Hematopoietic multipotent progenitor cell (in vitro differentiated cells): ENCODE measurements around the gene CDC42BPA. TPM values are rescaled to one million over a fixed set of nuclear protein-coding genes. Genes with fewer than 3 reads are reported as not detected.
"Not testable (repeated sequence)": the region's sequence is repeated elsewhere in the genome, so short reads cannot be mapped to it uniquely, and the experiment has no call there.

Experiments
- DNase-seq, 3 donors: peaks; one replicate each; pipeline ENCODE4 v3.0.0-alpha.2; 2011 to 2015; ENCODE audit warnings: low read depth in 2 of 3, low spot score in 2 of 3
- total RNA-seq: library from RNA; depleted of rRNA; stranded (reverse); fragments of >200 nt; gene quantifications from one replicate; pipeline ENCODE4 v1.2.3, GENCODE V29; 2012

Gene CDC42BPA
- total RNA-seq, 1 donor: 10.2 TPM

DNA sequence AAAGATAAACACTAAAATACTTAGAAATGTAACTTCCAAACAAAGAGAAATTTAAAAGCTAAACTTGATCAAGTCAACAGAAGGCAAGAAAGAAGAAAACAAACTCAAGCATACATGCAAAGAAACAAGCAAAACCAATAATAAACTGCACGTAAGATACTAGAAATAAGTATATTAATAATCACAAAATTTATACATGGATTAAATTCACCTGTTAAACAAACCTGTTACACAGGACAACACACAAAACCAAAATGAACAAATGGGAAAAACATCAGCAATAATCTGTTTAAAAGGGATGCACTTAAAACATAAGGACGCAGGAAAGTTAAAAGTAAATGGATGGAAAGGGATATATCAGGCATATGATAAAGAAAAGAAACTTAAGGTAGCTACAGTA is 165.8 kb downstream of the CDC42BPA start:
- DNase-seq: no peak

DNA sequence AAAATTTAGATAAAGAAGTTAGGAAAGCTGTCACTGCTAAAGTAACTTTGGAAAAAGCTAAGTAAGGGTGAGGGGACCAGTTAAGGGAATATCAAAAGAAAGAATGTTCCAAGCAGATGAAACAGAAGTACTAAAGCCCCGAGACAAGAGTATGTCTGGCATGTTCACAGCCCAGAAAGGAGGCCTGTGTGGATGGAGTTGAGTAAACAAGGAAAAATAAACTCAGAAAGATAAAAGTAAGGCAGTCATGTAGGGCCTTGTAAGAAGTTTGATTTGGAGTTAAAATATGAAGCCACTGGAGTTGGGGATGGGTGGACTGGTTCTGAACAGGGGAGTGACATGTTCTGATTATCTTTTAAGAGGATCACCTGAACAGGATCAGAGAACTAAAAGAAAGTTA is 177.9 kb downstream of the CDC42BPA start:
- DNase-seq: no peak

DNA sequence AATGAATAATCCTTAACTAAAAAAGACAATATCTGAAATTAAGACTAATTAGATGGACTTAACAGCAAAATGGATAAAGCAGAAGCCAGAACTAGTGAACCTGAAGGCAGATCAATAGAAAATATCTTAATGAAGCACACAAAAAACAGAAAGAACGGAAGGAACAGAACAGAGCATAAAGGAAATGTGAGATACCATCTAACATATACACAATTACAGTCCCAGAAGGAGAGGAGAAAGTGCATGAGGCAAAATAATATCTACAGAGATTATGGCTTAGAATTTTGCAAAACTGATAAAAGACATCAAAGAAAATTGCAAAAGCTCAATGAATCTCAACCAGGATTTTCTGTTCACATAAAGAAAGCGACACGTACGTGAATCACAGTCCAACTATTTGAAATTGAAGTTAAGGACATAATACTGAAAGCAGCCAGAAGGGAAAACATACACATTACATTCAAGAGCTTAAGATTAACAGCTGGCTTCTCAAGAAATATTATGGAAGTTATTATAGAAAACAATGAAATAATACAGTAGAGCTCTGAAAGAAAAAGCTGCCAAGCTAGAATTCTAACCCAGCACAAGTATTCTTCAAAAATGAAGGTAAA is 182.0 kb downstream of the CDC42BPA start:
- DNase-seq: no peak

DNA sequence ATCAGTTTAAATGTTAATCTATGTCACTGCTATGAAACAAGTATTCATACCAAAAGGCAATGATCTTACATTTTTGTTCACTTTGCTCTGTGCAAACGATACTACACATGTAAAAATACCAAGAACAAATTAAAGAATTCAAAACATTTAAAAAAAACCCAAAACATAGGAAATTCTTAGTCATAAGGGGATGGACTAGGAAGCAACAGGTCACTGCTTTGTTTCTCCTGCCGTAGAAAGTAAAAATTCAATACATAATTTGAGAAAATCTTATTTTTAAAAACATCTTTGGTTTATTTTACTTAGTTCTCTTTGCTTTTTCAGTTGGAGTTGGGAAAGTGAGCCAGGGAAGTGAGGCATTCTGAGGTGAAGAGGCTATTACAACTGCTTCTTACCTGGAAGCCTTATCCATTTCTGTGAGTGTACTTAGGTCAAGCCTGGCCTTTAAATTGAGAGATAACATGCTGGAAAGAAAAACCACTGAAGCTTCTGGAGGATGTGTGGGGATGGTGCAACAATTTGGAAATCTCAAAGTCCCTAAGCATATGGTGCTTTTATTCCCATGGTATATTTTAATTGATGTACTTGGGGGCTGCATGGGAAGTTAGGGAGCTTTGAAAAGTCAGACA is 183.5 kb downstream of the CDC42BPA start:
- no peak for DNase-seq

DNA sequence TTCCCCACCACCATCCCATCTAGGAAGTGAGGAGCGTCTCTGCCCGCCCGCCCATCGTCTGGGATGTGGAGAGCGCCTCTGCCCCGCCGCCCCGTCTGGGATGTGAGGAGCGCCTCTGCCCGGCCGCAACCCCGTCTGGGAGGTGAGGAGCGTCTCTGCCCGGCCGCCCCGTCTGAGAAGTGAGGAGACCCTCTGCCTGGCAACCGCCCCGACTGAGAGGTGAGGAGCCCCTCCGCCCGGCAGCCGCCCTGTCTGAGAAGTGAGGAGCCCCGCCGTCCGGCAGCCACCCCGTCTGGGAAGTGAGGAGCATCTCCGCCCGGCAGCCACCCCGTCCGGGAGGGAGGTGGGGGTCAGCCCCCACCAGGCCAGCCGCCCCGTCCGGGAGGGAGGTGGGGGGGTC is 185.6 kb downstream of the CDC42BPA start:
- not testable (repeated sequence) for DNase-seq

DNA sequence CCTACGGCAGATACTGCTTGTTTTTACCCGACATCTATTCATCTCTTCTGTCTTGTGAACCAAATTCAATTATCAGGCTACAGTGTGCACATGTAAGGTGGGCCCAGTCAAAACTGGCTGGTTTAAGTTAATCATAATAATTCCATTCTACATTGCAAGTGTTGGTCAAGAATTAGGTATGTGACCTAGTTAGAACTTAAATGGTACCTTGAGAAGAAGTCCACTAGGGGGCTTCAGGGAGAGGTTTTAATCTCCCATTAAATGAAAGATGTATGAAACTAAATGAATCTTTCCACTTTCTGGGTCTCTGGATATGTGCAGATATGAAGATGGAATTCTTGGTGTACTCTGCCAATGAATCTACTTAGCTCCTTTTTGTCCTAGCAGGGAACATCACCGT is 187.1 kb downstream of the CDC42BPA start:
- DNase-seq: peak in 2 of 3 donors; percentile 19 to 48

DNA sequence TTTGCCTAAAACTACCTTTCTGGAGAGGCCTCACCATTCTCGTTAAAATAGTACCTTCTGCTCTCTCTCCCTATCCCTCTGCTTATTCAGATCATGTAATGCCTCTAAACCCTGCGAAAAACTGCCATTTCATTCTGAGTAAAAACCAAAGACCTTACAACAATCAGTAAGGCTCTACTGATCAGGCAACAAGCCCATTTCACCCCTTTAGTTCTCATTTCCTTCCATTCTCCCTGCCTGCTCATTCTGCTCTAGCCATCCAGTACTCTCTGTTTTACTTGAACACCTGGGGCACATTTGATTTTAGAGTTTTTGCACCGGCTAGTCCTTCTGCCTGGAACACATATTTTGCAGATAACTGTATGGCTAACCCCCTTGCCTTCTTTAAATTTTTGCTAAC is 190.4 kb downstream of the CDC42BPA start:
- no peak for DNase-seq

DNA sequence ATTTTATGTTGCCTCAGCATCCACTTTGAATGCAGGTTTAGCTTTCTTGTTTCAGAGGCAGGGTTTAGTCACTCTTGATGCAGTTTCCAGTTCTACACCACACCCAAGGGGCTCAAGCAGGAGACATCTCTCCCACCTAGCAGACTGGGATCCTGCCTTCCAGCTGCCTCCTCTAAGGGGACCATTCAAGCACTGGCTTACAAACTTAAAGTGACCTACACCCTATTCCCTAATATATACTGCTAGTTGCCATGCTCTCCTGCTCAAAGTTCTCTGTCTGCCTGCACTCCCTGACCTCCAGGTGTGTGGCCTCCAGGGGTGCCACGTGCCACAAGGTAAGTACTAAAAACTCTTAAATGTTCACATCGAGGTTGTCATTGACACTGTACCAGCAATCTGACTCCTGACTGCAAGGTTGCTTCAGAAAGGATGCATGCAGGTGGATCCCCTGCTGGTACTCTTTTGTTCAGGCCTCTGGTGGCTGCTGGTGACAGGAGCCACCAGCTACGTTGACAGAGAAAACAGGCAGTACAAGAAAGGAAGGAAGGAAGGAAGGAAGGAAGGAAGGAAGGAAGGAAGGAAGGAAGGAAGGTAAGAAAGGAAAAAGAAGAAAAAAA is 192.3 kb downstream of the CDC42BPA start:
- DNase-seq: no peak

DNA sequence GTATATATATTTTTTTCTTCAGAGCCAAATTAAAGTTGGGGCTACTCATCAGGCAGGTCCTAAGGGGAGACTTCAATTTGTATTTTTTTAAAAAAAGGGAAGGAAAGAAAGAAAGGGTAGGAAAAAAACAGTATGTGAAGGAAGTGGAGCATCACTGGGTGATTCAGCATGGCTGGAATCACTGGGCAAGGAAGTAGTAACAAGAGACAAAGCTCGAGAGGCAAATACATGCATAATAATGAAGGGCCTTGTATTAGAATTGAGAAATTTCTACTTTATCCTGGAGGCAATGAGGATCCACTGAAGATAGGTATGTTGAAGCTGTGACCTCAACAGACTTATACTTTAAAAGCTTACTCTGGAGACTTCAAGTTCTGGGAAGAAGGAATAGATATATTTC is 193.8 kb downstream of the CDC42BPA start:
- no peak for DNase-seq

DNA sequence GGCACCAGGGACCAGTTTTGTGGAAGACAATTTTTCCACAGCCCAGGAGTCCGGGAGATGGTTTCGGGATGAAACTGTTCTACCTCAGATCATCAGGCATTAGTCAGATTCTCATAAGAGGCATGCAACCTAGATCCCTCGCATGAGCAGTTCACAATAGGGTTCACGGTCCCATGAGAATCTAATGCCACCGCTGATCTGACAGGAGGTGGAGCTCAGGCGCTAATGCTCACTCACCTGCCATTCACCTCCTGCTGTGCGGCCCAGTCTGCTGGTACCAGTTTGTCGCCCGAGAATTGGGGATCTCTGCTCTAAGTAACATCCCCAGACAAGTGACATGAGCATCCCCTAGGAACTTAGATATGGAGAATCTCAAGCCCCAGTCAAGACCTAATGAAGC is 197.5 kb downstream of the CDC42BPA start:
- DNase-seq: no peak

DNA sequence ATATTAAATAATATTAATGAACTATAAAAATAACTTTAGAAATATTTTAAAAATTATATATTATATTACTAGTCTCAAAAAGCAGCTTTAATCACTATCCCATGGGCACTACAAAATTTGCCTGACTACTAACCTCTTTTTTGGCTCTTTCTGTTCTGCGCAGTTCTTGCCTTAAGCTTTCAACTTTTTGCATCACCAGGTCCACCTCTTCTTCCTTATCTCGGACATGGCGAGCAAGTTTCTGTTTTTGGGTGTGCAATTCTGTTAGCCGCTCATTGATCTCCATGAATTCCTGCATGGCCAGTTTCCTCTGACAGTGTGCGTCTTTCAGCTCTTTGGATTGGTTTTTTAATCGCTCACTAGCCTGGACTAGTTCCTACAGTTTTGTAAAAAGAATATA is 205.8 kb downstream of the CDC42BPA start:
- DNase-seq: no peak

DNA sequence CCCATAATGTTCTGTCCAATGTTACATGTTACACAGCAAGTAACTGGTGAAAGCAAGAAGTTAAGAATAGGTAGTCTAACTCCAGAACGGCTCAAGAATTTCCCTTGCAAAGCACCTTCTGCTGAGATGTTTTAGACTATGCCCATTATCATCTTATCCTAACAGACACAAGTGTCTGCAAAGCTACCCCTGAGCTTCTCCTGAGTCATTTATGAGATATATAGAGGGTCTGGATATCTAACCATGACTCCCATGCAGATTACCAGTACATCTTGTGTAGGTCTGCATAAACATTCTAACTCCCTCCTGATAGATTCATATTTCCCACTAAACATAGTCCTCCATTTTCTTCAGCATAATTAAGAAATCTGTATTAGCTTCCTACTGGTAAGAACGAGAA is 206.5 kb downstream of the CDC42BPA start:
- DNase-seq: no peak

DNA sequence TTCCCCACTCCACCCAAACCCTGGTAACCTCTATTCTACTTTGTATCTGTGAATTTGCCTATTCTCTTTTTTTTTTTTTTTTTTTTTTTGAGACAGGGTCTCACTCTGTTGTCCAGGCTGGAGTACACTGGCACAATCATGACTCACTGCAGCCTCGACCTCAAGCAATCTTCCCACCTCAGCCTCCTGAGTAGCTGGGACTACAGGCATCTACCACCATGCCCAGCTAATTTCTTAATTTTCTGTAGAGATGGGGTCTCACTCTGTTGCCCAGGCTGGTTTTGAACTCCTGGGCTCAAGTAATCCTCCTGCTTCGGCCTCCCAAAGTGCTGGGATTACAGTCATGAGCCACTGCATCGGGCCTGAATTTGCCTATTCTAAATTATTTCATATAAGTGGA is 213.0 kb downstream of the CDC42BPA start:
- DNase-seq: not testable (repeated sequence)

DNA sequence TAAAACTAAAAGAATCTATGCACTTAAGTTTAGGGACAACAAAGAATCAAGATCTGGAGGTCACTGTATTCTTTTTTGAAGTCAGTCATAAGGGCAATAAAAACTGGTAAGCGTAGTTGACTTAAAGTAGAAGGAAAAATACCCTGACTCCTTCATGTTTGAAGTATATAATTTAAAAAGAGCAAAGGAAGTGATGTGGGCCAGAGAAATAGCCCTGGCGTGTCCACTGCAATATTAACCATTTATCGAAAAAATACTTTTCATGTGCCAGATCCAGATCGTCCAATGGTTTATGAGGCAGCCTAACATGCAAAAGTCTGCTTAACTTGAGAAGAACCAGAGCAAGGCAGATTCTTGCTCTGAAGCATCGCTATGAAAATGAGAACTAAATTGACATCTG is 216.2 kb downstream of the CDC42BPA start:
- no peak for DNase-seq

DNA sequence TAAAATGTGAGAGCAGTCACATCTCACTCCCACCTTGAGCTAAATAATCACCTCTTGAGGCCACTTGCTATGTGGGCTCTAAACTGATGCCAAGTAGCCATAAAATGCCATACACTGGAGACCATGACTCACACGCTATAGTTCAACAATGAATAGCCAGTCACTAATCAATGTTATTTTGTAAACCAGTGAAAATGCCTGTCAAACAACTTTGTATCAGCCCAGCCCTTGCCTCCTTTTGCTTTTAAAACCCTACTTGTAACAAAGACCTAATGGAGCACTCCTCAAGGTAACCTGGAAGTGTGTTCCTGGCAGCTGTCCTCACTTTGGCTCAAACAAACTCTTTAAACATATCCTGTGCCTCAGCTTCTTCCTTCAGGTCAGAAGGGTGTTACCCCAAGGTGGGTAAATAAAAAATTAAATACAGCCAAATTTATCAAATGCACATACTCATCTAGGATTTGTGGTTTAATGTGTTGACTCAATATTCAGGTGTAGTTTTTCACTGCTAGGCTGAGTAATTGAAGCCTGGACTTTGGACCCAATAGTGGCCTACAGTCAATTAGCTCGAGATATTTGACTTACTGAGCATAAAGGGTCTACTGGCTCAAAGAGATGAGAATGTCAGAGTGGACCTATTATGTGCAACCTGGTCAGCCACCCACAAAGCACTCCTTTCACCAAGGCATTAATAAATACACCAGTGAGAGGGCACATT is 223.9 kb downstream of the CDC42BPA start:
- DNase-seq: no peak

DNA sequence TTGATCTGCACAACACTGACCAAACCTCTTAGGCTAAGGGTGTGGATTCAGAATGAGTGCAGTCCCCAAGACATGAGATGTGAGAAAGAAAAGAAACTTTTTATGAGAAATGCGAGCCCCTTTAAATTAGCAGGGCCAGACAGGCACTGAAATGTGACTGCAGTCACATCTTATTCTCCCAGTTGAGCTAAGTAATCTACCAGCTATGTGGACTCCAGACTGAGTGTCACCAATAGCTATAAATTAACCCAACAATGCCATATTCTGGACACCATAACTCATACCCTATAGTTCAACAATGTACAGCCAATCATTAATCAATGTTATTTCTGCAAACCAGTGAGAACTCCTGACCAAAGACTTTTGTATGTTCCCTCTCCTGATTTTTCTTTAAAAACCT is 225.0 kb downstream of the CDC42BPA start:
- no peak for DNase-seq

DNA sequence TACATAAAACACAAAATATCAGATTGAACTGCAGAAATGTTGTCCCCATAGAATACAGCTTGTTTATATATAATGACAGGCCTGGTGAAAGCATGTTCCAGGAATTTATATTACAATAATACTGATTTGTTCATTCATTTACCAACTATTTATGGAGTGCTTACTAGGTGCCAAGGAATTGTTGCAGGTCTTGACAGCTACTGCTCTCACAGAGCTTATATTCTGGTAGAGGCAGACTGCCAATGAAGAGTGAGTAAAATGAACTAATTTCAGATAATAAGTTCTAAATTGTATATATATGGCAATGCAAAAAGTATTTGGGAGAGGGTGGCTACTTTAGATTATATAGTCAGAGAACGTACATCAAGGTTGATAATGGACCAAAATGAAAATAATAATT is 226.2 kb downstream of the CDC42BPA start:
- DNase-seq: no peak

DNA sequence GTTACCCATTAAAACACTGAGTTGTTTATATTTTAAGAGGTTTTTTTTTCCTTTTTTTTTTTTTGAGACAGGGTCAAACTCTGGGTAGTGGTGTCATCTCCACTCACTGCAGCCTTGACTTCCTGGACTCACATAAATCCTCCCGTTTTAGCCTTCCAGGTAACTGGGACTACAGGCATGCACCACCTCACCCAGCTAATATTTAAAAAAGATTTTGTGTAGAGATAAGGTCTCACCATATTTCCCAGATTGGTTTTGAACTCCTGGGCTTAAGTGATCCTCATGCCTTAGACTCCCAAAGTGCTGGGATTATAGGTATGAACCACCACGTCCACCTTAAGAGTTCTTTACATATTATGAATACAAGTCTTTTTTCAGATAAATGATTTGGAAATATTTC is 231.7 kb downstream of the CDC42BPA start:
- no peak for DNase-seq

DNA sequence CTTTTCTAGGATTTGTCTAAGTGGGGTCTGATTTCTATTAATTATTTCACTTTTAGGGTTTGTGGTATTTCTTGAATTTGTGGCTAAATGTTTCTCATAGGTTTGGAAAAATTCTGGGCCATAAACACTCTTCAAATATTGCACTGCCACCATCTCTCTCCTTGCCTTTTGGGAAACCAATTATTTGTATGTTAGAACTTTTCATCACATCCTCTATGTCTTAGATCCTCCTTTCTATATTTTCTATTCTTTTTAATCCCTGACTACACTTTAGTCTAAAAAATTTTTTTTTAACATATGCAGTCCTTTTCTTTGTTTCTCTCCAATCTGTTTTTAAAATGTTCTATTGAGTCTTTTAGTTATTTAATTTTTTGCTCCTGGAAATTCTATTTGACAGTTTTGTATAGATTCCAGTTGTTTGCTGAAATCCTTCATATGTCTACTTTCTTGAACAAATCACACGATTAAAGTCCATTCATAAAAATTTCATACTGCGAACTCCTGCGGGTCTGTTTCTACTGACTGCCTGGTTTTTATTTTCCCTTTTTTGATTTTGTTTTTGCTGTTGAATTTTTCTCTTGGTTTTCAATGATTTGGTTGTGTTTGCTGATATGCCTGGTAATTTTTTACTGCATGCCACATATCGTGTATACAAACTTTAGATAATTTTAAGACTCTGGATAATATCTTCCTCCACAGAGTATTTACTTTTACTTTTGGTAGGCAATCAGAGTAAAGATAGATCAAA is 235.1 kb downstream of the CDC42BPA start:
- no peak for DNase-seq

DNA sequence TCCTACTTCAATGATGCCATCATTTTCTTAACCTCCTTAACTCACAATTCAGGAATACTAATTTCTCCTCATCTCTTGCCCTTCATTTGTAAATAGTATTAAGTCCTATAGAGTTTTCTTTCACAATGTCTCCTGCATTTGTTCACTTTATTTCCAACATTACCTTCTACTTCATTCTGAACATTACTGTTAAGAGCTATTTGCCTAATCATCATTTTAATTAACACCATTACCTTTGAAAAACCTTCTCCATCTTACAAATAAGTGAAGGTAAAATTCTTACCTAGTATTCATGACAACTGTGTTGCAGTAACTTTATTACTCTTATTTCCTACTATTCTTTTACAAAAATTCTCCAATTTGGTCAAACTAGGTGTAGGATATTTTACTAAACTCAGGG is 240.5 kb downstream of the CDC42BPA start:
- no peak for DNase-seq

DNA sequence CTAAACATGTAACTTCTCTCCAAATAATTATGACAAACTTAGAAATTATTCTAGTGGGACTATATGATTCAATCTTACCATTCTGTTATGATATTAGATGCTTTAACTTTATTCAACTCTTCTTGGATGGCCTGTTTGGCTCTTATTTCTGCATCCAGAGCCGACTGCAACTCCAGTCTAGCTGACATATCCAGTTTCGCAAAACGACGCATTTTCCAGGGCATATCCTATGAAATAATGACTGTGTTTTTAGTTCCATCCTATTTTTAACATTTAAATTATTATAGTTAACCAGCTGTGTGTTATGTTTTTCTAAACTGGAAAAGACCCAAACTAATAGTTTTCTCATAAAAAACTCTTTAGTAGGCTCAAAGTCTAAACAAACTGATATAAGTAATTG is 244.5 kb downstream of the CDC42BPA start:
- no peak for DNase-seq
